Measurements from ENCODE around the gene DAPL1. TPM values are rescaled to one million over a fixed set of nuclear protein-coding genes. Genes with fewer than 3 reads are reported as not detected.

DAPL1 gene
- total and polyA plus RNA-seq, 10 of the 15 experiments (the other 5 are each of a cell fraction or from before 2014, with no cell fraction given): not detected

- TF ChIP-seq RFX5 (IDR thresholded peaks at IDR 0.05; ENCODE audit: low read depth, low read length): no peak
These were observed 15.8 kb downstream of the DAPL1 start (continued) for GRCh38 chr2:158810731-158811460.

GRCh38 chr2:158815166-158815565 is 20.0 kb downstream of the DAPL1 start:
- TF ChIP-seq NR2C2 (IDR thresholded peaks at IDR 0.05; ENCODE audit: borderline replicate concordance, control insufficient read depth, insufficient read length, low read depth): no peak
- no peak for TF ChIP-seq SMARCA5 (IDR thresholded peaks at IDR 0.05)
- no peak for TF ChIP-seq PML (IDR thresholded peaks at IDR 0.05; ENCODE audit: low read length)
- TF ChIP-seq KDM1A (IDR thresholded peaks at IDR 0.05; ENCODE audit: borderline replicate concordance): no peak
- no peak for TF ChIP-seq SMAD5 (IDR thresholded peaks at IDR 0.05; ENCODE audit: low read depth)
- no peak for TF ChIP-seq RAD21 (IDR thresholded peaks at IDR 0.05; ENCODE audit: insufficient read depth, low read depth, low read length)
- in situ Hi-C loops (cut with MboI) (no loop called here), intact Hi-C loops (cut with micrococcal nuclease; ENCODE audit: unreplicated experiment) (no loop called here)
- no peaks in the 10 kb centered on the region for H3K36me3 ChIP-seq (ENCODE audit: control insufficient read depth in 2 of 2, insufficient read depth in 2 of 2, low read length in 1 of 2)
- DNase-seq (ENCODE audit: low read depth, low spot score) (no peak), ATAC-seq (no peak), FAIRE-seq (no peak)
- CTCF ChIA-PET: no interaction called here
- WGBS (ENCODE audit: insufficient coverage, insufficient replicate concordance, low lambda C conversion rate, missing lambda C conversion rate): 7% methylated on average over 1 of the region's 1 CpG
- H3K4me3 ChIP-seq: no peak overlapping the region
- SMC1A ChIA-PET (ENCODE audit: uncharacterized antibody, unreplicated experiment): no interaction called here
- H3K4me2 ChIP-seq (ENCODE audit: control insufficient read depth, insufficient read depth): no peak overlapping the region
- no peaks in the 10 kb centered on the region for H3K79me2 ChIP-seq (ENCODE audit: control insufficient read depth, insufficient read depth, low read length)
- BruUV-seq (replicated peaks): no TSS peak
- RAD21 ChIA-PET (ENCODE audit: unreplicated experiment): no interaction called here
- H3K9me3 ChIP-seq (replicated peaks; ENCODE audit: control insufficient read depth, insufficient read depth, low read length): no peaks in the 10 kb centered on the region
- H3K9ac ChIP-seq (ENCODE audit: control insufficient read depth, insufficient read depth, low read length): no peak overlapping the region
- H4K20me1 ChIP-seq (ENCODE audit: control insufficient read depth, insufficient read depth): no peaks in the 10 kb centered on the region
- no peaks in the 10 kb centered on the region; a peak in 3 of 4 replicates for H3K27me3 ChIP-seq (replicated peaks in 1 of 2; ENCODE audit: control insufficient read depth in 2 of 2, insufficient read depth in 2 of 2, low read length in 1 of 2)
- H3K27ac ChIP-seq (ENCODE audit: control insufficient read depth, insufficient read depth): no peak overlapping the region
- no peak overlapping the region for H2AFZ ChIP-seq (ENCODE audit: control insufficient read depth, low read depth, low read length)
- H3K4me1 ChIP-seq (ENCODE audit: control insufficient read depth, insufficient read depth, low read length): no peaks in the 10 kb centered on the region
- POLR2A ChIA-PET: no interaction called here

- H3K79me2 ChIP-seq (ENCODE audit: control insufficient read depth, insufficient read depth, low read length): no peaks in the 10 kb centered on the region
- in situ Hi-C loops (cut with MboI) (no loop called here), intact Hi-C loops (cut with micrococcal nuclease; ENCODE audit: unreplicated experiment) (no loop called here)
- SMC1A ChIA-PET (ENCODE audit: uncharacterized antibody, unreplicated experiment): no interaction called here
- no peaks in the 10 kb centered on the region for H3K36me3 ChIP-seq (ENCODE audit: control insufficient read depth in 2 of 2, insufficient read depth in 2 of 2, low read length in 1 of 2)
- no peaks in the 10 kb centered on the region for H3K4me1 ChIP-seq (ENCODE audit: control insufficient read depth, insufficient read depth, low read length)
- FAIRE-seq: no peak
- BruUV-seq (replicated peaks): no TSS peak
- no peak overlapping the region for H2AFZ ChIP-seq (ENCODE audit: control insufficient read depth, low read depth, low read length)
- no peak for ATAC-seq
- TF ChIP-seq RCOR1 (conservative IDR thresholded peaks at IDR 0.05; ENCODE audit: low read depth, low read length): no peak
- no peak for TF ChIP-seq TARDBP (IDR thresholded peaks at IDR 0.05; ENCODE audit: borderline replicate concordance)
- no peak for TF ChIP-seq PAX8 (IDR thresholded peaks at IDR 0.05)
- no peak for TF ChIP-seq CHD2 (IDR thresholded peaks at IDR 0.05; ENCODE audit: borderline replicate concordance, low read depth, low read length)
- TF ChIP-seq FOS (IDR thresholded peaks at IDR 0.05; ENCODE audit: borderline replicate concordance, extremely low read depth, insufficient read length): no peak
- TF ChIP-seq ASH2L (IDR thresholded peaks at IDR 0.05; ENCODE audit: borderline replicate concordance, low read depth): no peak
- WGBS (ENCODE audit: insufficient coverage, insufficient replicate concordance, low lambda C conversion rate, missing lambda C conversion rate): 32% methylated on average over 5 of the region's 5 CpGs
- no peaks in the 10 kb centered on the region; a peak in 3 of 4 replicates for H3K27me3 ChIP-seq (replicated peaks in 1 of 2; ENCODE audit: control insufficient read depth in 2 of 2, insufficient read depth in 2 of 2, low read length in 1 of 2)
- H3K9ac ChIP-seq (ENCODE audit: control insufficient read depth, insufficient read depth, low read length): no peak overlapping the region
- H3K9me3 ChIP-seq (replicated peaks; ENCODE audit: control insufficient read depth, insufficient read depth, low read length): no peaks in the 10 kb centered on the region
- POLR2A ChIA-PET: no interaction called here
- no peak overlapping the region for H3K4me2 ChIP-seq (ENCODE audit: control insufficient read depth, insufficient read depth)
- RAD21 ChIA-PET (ENCODE audit: unreplicated experiment): no interaction called here
- H3K27ac ChIP-seq (ENCODE audit: control insufficient read depth, insufficient read depth): no peak overlapping the region
- CTCF ChIA-PET: no interaction called here
- H4K20me1 ChIP-seq (ENCODE audit: control insufficient read depth, insufficient read depth): no peaks in the 10 kb centered on the region
- DNase-seq (ENCODE audit: low read depth, low spot score): no peak
- no peak overlapping the region for H3K4me3 ChIP-seq
These were observed 20.5 kb downstream of the DAPL1 start for GRCh38 chr2:158815658-158816057.

Data from GM12878 (cell line).